K562 (cell line): ENCODE data around the gene ZNF335. TPM values are rescaled to one million over a fixed set of nuclear protein-coding genes. Genes with fewer than 3 reads are reported as not detected.

Source experiments
- BACH1 ChIP-seq: fragments of 200-800 bp; sonication (Bioruptor generic); IDR thresholded peaks from 2 replicates; pipeline ENCODE4 v1.6.1; 2016; ENCODE audit warnings: missing genetic modification characterization, missing compliant biosample characterization
- CEBPZ ChIP-seq: fragments of 150-350 bp; IDR thresholded peaks from 2 replicates; pipeline ENCODE4 v1.6.1; 2014; ENCODE audit warnings: low read depth, mild to moderate bottlenecking, low read length, borderline replicate concordance
- DIDO1 ChIP-seq: fragments of 450-650 bp; IDR thresholded peaks from 2 replicates; pipeline ENCODE4 v1.6.1; 2016; ENCODE audit warnings: low read depth, missing biosample characterization, missing genetic modification characterization
- GTF2E2 ChIP-seq: fragments of 200-800 bp; sonication (Bioruptor generic); IDR thresholded peaks from 2 replicates; pipeline ENCODE4 v1.6.1; 2016; ENCODE audit warnings: missing genetic modification characterization, missing compliant biosample characterization
- HEY1 ChIP-seq: fragments of 250-450 bp; sonication (Bioruptor Pico); IDR thresholded peaks from 2 replicates; pipeline ENCODE4 v1.5.0; 2020; ENCODE audit warnings: mild to moderate bottlenecking, moderate library complexity, borderline replicate concordance
- MXI1 ChIP-seq: IDR thresholded peaks from 2 replicates; pipeline ENCODE4 v1.6.1; 2011; ENCODE audit warnings: low read depth, mild to moderate bottlenecking, improper control_type of control experiment, low read length
- NCOA6 ChIP-seq: fragments of 450-650 bp; IDR thresholded peaks from 2 replicates; pipeline ENCODE4 v1.6.1; 2017; ENCODE audit warnings: mild to moderate bottlenecking
- POLR2G ChIP-seq: fragments of 200-400 bp; formaldehyde crosslinking; IDR thresholded peaks from 2 replicates; pipeline ENCODE4 v1.6.1; 2017; ENCODE audit warnings: low read depth, mild to moderate bottlenecking, antibody characterized with exemption, low read length, moderate library complexity
- RERE ChIP-seq: sonication (generic); formaldehyde crosslinking; IDR thresholded peaks from 2 replicates; pipeline ENCODE4 v1.8.0; 2023; ENCODE audit warnings: missing genetic modification reagents, mild to moderate bottlenecking, borderline replicate concordance
- SUPT5H ChIP-seq: fragments of 450-650 bp; IDR thresholded peaks from 2 replicates; pipeline ENCODE4 v1.6.1; 2016
- TAF15 ChIP-seq: fragments of 200-400 bp; formaldehyde crosslinking; IDR thresholded peaks from 2 replicates; pipeline ENCODE4 v1.6.1; 2017; ENCODE audit warnings: mild to moderate bottlenecking, low read depth, low read length, moderate library complexity
- THRAP3 ChIP-seq: fragments of 450-650 bp; IDR thresholded peaks from 2 replicates; pipeline ENCODE4 v1.6.1; 2016; ENCODE audit warnings: mild to moderate bottlenecking, inconsistent platforms, borderline replicate concordance
- TRIM28 ChIP-seq: fragments of 450-650 bp; IDR thresholded peaks from 2 replicates; pipeline ENCODE4 v1.6.1; 2017
- USF1 ChIP-seq: sonication (generic); formaldehyde crosslinking; IDR thresholded peaks from 2 replicates; pipeline ENCODE4 v1.9.0; 2022; ENCODE audit warnings: mild to moderate bottlenecking, missing genetic modification reagents
- ZBED1 ChIP-seq: IDR thresholded peaks from 2 replicates; pipeline ENCODE4 v1.6.1; 2014
- ZBTB1 ChIP-seq: sonication (generic); formaldehyde crosslinking; IDR thresholded peaks from 2 replicates; pipeline ENCODE4 v1.8.1; 2023; ENCODE audit warnings: missing genetic modification reagents, low read depth, mild to moderate bottlenecking, borderline replicate concordance
- ZNF764 ChIP-seq: fragments of 250-450 bp; sonication (Bioruptor Pico); IDR thresholded peaks from 2 replicates; pipeline ENCODE4 v1.4.0; 2020; ENCODE audit warnings: low read depth, mild to moderate bottlenecking, moderate library complexity
- polyA plus RNA-seq, 8 experiments: library from polyadenylated mRNA; depleted of rRNA in 4 of 8; stranded (reverse) in 5 of 8; unstranded in 3 of 8; fragments of >200 nt; fragmentation: Nextera tagmentation in 2 of 8; fragmentation: Illumina TruSeq in 1 of 8; extraction: Ambion mirVana in 2 of 8; extraction: Trizol in 1 of 8; gene quantifications; 2 replicates each; pipeline versions ENCODE4 v1.2.1 to v1.2.3, GENCODE V29; 2011 to 2014; ENCODE audit warnings: inconsistent platforms in 1 of 8, missing spikeins in 1 of 8
- total RNA-seq, 7 experiments: library from RNA; depleted of rRNA in 6 of 7; stranded (reverse); fragments of >200 nt in 6 of 7; fragmentation: Illumina TruSeq in 2 of 7; extraction: Trizol in 2 of 7; gene quantifications; 2 replicates each; pipeline versions ENCODE4 v1.2.1 to v1.2.3, GENCODE V29; 2011 to 2021; ENCODE audit warnings: low replicate concordance in 1 of 7

The ZNF335 gene
- total and polyA plus RNA-seq, 9 of the 15 experiments (the other 6 are each of a cell fraction or from before 2014, with no cell fraction given), result 0.39 to 16.0 (median 7.6) TPM

- TF ChIP-seq RERE (CRISPR knock-in tag) (no peak), GTF2E2 (tag) (0 out of 2 replicates have a peak, but pooled peaks have one; percentile 32), USF1 (peak; percentile 61), CEBPZ (no peak), TRIM28 (no peak), ZNF764 (CRISPR knock-in tag) (no peak), DIDO1 (tag) (no peak), THRAP3 (no peak), ZBTB1 (CRISPR knock-in tag) (no peak), ZBED1 (no peak), POLR2G (peak; percentile 76), TAF15 (no peak), SUPT5H (peak; percentile 39), MXI1 (no peak), NCOA6 (no peak), BACH1 (no peak), HEY1 (CRISPR knock-in tag) (no peak)
Measured at GRCh38 chr20:45911486-45912343, 60.3 kb downstream of the ZNF335 start, which contains the start of gene PLTP (continued).
